A549 (cell line): ENCODE measurements around the gene ADCY10.

Experiments
- BHLHE40 ChIP-seq: IDR thresholded peaks from 2 replicates; pipeline ENCODE4 v1.6.1; 2012; ENCODE audit warnings: low read depth, low read length, inconsistent platforms
- CEBPB ChIP-seq, 2 experiments: fragments of >200 bp in 1 of 2; sonication (Bioruptor Twin) in 1 of 2; formaldehyde crosslinking in 1 of 2; IDR thresholded peaks; 2 replicates each; pipeline ENCODE4 v1.6.1; 2012 to 2016
- EP300 ChIP-seq, 2 experiments: fragments of >200 bp; sonication (Bioruptor Twin); formaldehyde crosslinking; IDR thresholded peaks; 2 replicates in 1 of 2; 3 replicates in 1 of 2; pipeline ENCODE4 v1.6.1; 2016 to 2017
- FOXS1 ChIP-seq: fragments of 250-450 bp; sonication (Bioruptor Pico); IDR thresholded peaks from 2 replicates; pipeline ENCODE4 v1.5.0; 2020; ENCODE audit warnings: mild to moderate bottlenecking, moderate library complexity
- GATA3 ChIP-seq: IDR thresholded peaks from 2 replicates; pipeline ENCODE4 v1.6.1; 2012; ENCODE audit warnings: borderline replicate concordance
- JUNB ChIP-seq: fragments of >200 bp; sonication (Bioruptor Twin); formaldehyde crosslinking; IDR thresholded peaks from 2 replicates; pipeline ENCODE4 v1.6.1; 2016
- MAFK ChIP-seq: fragments of 450-650 bp; IDR thresholded peaks from 2 replicates; pipeline ENCODE4 v1.6.1; 2014; ENCODE audit not compliant: partially characterized antibody
- POLR2A ChIP-seq: IDR thresholded peaks from 2 replicates; pipeline ENCODE4 v1.6.1; 2012; ENCODE audit warnings: mild to moderate bottlenecking, low read length
- RFX5 ChIP-seq: fragments of 450-650 bp; IDR thresholded peaks from 2 replicates; pipeline ENCODE4 v1.7.1; 2014; ENCODE audit warnings: antibody characterized with exemption, mild to moderate bottlenecking, moderate library complexity
- TF ChIP-seq, protein P1 (sequence below): fragments of >200 bp; sonication (Bioruptor Twin); formaldehyde crosslinking; IDR thresholded peaks from 3 replicates; pipeline ENCODE4 v1.5.1; 2016

DNA sequence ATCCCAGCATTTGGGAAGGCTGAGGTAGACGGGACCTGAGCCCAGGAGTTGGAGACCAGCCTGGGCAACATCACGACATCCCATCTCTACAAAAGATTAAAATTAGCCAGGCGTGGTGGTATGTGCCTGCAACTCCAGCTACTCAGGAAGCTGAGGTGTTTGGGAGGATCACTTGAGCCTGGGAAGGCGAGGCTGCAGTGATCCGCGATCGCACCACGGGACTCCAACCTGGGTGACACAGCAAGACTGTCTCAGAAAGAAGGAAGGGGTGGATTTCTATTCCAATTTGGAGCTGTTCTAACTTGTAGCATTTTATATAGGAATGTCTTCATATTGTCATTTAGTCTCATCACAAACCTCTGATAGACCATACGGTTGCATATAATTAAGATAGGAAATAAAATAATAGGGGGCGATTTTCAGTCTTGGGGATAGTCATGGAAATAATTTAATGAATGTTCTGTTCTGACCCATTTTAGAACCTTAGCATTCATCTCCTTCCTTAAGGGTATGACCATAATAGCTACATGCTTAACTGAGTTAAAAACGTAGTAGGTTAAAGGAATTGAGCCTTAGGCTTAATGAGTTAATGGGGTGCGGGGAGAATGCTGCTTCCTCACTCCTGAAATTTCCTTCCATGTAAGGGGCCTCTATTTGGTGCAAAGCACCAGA is 93.1 kb downstream of the ADCY10 start:
- no peak for TF ChIP-seq POLR2A
- no peak for TF ChIP-seq EP300 (IDR thresholded peaks at IDR 0.05)
- TF ChIP-seq CEBPB (IDR thresholded peaks at IDR 0.05): no peak
- no peak for TF ChIP-seq FOXS1 (CRISPR knock-in tag)
- TF ChIP-seq, protein P1, sequence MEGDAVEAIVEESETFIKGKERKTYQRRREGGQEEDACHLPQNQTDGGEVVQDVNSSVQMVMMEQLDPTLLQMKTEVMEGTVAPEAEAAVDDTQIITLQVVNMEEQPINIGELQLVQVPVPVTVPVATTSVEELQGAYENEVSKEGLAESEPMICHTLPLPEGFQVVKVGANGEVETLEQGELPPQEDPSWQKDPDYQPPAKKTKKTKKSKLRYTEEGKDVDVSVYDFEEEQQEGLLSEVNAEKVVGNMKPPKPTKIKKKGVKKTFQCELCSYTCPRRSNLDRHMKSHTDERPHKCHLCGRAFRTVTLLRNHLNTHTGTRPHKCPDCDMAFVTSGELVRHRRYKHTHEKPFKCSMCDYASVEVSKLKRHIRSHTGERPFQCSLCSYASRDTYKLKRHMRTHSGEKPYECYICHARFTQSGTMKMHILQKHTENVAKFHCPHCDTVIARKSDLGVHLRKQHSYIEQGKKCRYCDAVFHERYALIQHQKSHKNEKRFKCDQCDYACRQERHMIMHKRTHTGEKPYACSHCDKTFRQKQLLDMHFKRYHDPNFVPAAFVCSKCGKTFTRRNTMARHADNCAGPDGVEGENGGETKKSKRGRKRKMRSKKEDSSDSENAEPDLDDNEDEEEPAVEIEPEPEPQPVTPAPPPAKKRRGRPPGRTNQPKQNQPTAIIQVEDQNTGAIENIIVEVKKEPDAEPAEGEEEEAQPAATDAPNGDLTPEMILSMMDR: no peak
- TF ChIP-seq GATA3: no peak
- TF ChIP-seq MAFK: no peak
- TF ChIP-seq RFX5: no peak
- TF ChIP-seq JUNB: no peak
- TF ChIP-seq BHLHE40: no peak
